WTC11 (cell line): ENCODE results near the gene SUSD6. TPM values are rescaled to one million over a fixed set of nuclear protein-coding genes. Genes with fewer than 3 reads are reported as not detected.
A peak's percentile ranks its signal among the peaks of the same experiment; 100 is the strongest.

Source experiments
- ATAC-seq: fragments of 200-7000 bp; cut with Tn5 transposase; 2 replicates; pipeline ENCODE4 v1.10.0; 2021; ENCODE audit warnings: mild to moderate bottlenecking, moderate library complexity
- CTCF ChIA-PET: fragments of 300-600 bp; sonication (Branson Sonifier 250); formaldehyde crosslinking; loops from one replicate; lab custom pipeline; 2021; ENCODE audit warnings: antibody characterized with exemption; lab: Charles Lee
- POLR2A ChIA-PET: fragments of 350-600 bp; sonication (Branson Sonifier 250); formaldehyde crosslinking; loops from one replicate; lab custom pipeline; 2021; ENCODE audit warnings: antibody characterized with exemption; lab: Charles Lee
- DNase-seq: peaks from one replicate; pipeline ENCODE4 v3.0.0; 2021; ENCODE audit warnings: low spot score
- H3K27ac Mint-ChIP-seq: 2 replicates; pipeline ENCODE4 v1.8.0; 2021; ENCODE audit warnings: mixed read lengths
- H3K27me3 Mint-ChIP-seq: 2 replicates; pipeline ENCODE4 v1.8.0; 2021; ENCODE audit warnings: low read depth, mild to moderate bottlenecking, moderate library complexity, mixed read lengths
- H3K36me3 Mint-ChIP-seq: 2 replicates; pipeline ENCODE4 v1.8.0; 2021; ENCODE audit warnings: mixed read lengths
- H3K4me1 Mint-ChIP-seq: 2 replicates; pipeline ENCODE4 v1.8.0; 2022; ENCODE audit warnings: mixed read lengths
- H3K4me3 Mint-ChIP-seq: 2 replicates; pipeline ENCODE4 v1.8.0; 2021; ENCODE audit warnings: mild to moderate bottlenecking, moderate library complexity, mixed read lengths
- H3K9me3 Mint-ChIP-seq: 2 replicates; pipeline ENCODE4 v1.8.0; 2021; ENCODE audit warnings: mixed read lengths
- AR ChIP-seq: fragments of 250-450 bp; sonication (Bioruptor Pico); IDR thresholded peaks from 2 replicates; pipeline ENCODE4 v1.9.0; 2021; ENCODE audit warnings: mild to moderate bottlenecking
- CREB1 ChIP-seq: sonication (generic); formaldehyde crosslinking; IDR thresholded peaks from 2 replicates; pipeline ENCODE4 v1.8.0; 2023; ENCODE audit warnings: mild to moderate bottlenecking, missing genetic modification reagents
- EMX1 ChIP-seq: fragments of 250-450 bp; sonication (Bioruptor Pico); IDR thresholded peaks from 2 replicates; pipeline ENCODE4 v1.8.0; 2021; ENCODE audit warnings: mild to moderate bottlenecking
- ESRRA ChIP-seq: sonication (generic); formaldehyde crosslinking; IDR thresholded peaks from 2 replicates; pipeline ENCODE4 v1.8.1; 2022; ENCODE audit warnings: mild to moderate bottlenecking, missing genetic modification reagents, borderline replicate concordance
- ETV6 ChIP-seq: sonication (generic); formaldehyde crosslinking; IDR thresholded peaks from 2 replicates; pipeline ENCODE4 v1.8.1; 2022; ENCODE audit warnings: mild to moderate bottlenecking, missing genetic modification reagents
- MXD4 ChIP-seq: fragments of 250-450 bp; sonication (Bioruptor Pico); IDR thresholded peaks from 2 replicates; pipeline ENCODE4 v1.8.0; 2021; ENCODE audit warnings: mild to moderate bottlenecking, moderate library complexity, borderline replicate concordance
- NR3C1 ChIP-seq: sonication (generic); formaldehyde crosslinking; conservative IDR thresholded peaks from 2 replicates; pipeline ENCODE4 v1.8.1; 2023; ENCODE audit warnings: low read depth, mild to moderate bottlenecking, missing genetic modification reagents
- PRRX2 ChIP-seq: fragments of 250-450 bp; sonication (Bioruptor Pico); IDR thresholded peaks from 2 replicates; pipeline ENCODE4 v1.8.0; 2021; ENCODE audit warnings: mild to moderate bottlenecking
- RELA ChIP-seq: sonication (generic); formaldehyde crosslinking; IDR thresholded peaks from 2 replicates; pipeline ENCODE4 v1.8.1; 2022; ENCODE audit warnings: missing genetic modification reagents, mild to moderate bottlenecking, borderline replicate concordance
- TCF7 ChIP-seq: sonication (generic); formaldehyde crosslinking; IDR thresholded peaks from 2 replicates; pipeline ENCODE4 v1.8.0; 2022; ENCODE audit warnings: mild to moderate bottlenecking, low read depth, missing genetic modification reagents, moderate library complexity
- TEAD1 ChIP-seq: sonication (generic); formaldehyde crosslinking; IDR thresholded peaks from 2 replicates; pipeline ENCODE4 v1.8.0; 2022; ENCODE audit warnings: mild to moderate bottlenecking, missing genetic modification reagents
- ZNF232 ChIP-seq: sonication (generic); formaldehyde crosslinking; IDR thresholded peaks from 2 replicates; pipeline ENCODE4 v1.8.0; 2022; ENCODE audit warnings: mild to moderate bottlenecking, missing genetic modification reagents
- ZNF532 ChIP-seq: fragments of 250-450 bp; sonication (Bioruptor Pico); IDR thresholded peaks from 2 replicates; pipeline ENCODE4 v1.9.0; 2021; ENCODE audit warnings: mild to moderate bottlenecking, borderline replicate concordance
- total RNA-seq: library from RNA; stranded (reverse); gene quantifications from 3 replicates; pipeline ENCODE4 v1.2.3, GENCODE V29; 2021
- TF ChIP-seq, protein P1 (sequence below): sonication (generic); formaldehyde crosslinking; IDR thresholded peaks from 2 replicates; pipeline ENCODE4 v1.8.0; 2022; ENCODE audit warnings: mild to moderate bottlenecking, missing genetic modification reagents
- TF ChIP-seq, protein P2 (sequence below): sonication (generic); formaldehyde crosslinking; IDR thresholded peaks from 2 replicates; pipeline ENCODE4 v1.8.0; 2022; ENCODE audit warnings: mild to moderate bottlenecking, missing genetic modification reagents
- TF ChIP-seq, protein P3 (sequence below): sonication (generic); formaldehyde crosslinking; IDR thresholded peaks from 2 replicates; pipeline ENCODE4 v1.8.0; 2022; ENCODE audit warnings: missing genetic modification reagents
- TF ChIP-seq, protein P4 (sequence below): fragments of 200-600 bp; IDR thresholded peaks from 2 replicates; pipeline ENCODE4 v1.8.0; 2022; ENCODE audit warnings: antibody characterized with exemption

Gene SUSD6
- total RNA-seq, 1 experiment from 2014 or later: 10.1 TPM

DNA sequence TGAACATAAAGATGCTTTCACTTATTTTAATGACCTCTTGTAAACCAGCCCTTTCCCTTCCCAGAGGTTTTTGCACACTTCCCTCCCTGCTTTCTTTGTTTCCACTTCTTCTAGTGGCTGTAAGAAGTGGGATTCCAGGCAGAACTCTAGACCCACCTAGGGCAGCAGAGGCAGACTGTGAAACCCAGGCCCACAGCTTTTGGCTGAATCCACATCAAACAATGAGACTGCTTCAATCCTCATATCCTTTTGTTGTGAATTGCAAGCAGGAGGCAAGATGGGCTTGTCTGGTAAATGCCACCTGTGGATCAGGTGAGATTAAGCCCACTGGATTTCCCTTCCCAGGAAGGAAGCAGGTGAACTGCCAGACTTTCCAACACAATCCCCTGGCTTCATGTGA, 49.5 kb upstream of the SUSD6 start:
- H3K9me3 Mint-ChIP-seq: no peaks in the 10 kb centered on the region
- ChIA-PET CTCF (interaction anchor here (0.9 to 6.6 kb wide), 6 partner anchors 10 to 58 kb away, joined by 3 to 45 read pairs (median 14); partner anchors contain the start of gene CCDC177), POLR2A (no interaction called here)
- H3K27me3 Mint-ChIP-seq: peaks cover 2% of the 10 kb centered on the region
- DNase-seq (no peak), ATAC-seq (peak; percentile 76)
- H3K4me1 Mint-ChIP-seq: peaks cover 30% of the 10 kb centered on the region
- H3K4me3 Mint-ChIP-seq: no peak overlapping the region
- peak; percentile 46; the same call in 1 of the 2 replicates for TF ChIP-seq TEAD1 (CRISPR knock-in tag)
- TF ChIP-seq EMX1 (CRISPR knock-in tag): no peak
- no peak for TF ChIP-seq TCF7 (CRISPR knock-in tag)
- 0 out of 2 replicates have a peak, but pooled peaks have one; percentile 39 for TF ChIP-seq ZNF232 (CRISPR knock-in tag)
- TF ChIP-seq, protein P1, sequence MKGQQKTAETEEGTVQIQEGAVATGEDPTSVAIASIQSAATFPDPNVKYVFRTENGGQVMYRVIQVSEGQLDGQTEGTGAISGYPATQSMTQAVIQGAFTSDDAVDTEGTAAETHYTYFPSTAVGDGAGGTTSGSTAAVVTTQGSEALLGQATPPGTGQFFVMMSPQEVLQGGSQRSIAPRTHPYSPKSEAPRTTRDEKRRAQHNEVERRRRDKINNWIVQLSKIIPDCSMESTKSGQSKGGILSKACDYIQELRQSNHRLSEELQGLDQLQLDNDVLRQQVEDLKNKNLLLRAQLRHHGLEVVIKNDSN (CRISPR knock-in tag): no peak
- TF ChIP-seq CREB1 (CRISPR knock-in tag): no peak
- no peak for TF ChIP-seq RELA (CRISPR knock-in tag)
- no peak for TF ChIP-seq NR3C1 (CRISPR knock-in tag)
- TF ChIP-seq, protein P2, sequence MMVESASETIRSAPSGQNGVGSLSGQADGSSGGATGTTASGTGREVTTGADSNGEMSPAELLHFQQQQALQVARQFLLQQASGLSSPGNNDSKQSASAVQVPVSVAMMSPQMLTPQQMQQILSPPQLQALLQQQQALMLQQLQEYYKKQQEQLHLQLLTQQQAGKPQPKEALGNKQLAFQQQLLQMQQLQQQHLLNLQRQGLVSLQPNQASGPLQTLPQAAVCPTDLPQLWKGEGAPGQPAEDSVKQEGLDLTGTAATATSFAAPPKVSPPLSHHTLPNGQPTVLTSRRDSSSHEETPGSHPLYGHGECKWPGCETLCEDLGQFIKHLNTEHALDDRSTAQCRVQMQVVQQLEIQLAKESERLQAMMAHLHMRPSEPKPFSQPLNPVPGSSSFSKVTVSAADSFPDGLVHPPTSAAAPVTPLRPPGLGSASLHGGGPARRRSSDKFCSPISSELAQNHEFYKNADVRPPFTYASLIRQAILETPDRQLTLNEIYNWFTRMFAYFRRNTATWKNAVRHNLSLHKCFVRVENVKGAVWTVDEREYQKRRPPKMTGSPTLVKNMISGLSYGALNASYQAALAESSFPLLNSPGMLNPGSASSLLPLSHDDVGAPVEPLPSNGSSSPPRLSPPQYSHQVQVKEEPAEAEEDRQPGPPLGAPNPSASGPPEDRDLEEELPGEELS: no peak
- TF ChIP-seq, protein P3, sequence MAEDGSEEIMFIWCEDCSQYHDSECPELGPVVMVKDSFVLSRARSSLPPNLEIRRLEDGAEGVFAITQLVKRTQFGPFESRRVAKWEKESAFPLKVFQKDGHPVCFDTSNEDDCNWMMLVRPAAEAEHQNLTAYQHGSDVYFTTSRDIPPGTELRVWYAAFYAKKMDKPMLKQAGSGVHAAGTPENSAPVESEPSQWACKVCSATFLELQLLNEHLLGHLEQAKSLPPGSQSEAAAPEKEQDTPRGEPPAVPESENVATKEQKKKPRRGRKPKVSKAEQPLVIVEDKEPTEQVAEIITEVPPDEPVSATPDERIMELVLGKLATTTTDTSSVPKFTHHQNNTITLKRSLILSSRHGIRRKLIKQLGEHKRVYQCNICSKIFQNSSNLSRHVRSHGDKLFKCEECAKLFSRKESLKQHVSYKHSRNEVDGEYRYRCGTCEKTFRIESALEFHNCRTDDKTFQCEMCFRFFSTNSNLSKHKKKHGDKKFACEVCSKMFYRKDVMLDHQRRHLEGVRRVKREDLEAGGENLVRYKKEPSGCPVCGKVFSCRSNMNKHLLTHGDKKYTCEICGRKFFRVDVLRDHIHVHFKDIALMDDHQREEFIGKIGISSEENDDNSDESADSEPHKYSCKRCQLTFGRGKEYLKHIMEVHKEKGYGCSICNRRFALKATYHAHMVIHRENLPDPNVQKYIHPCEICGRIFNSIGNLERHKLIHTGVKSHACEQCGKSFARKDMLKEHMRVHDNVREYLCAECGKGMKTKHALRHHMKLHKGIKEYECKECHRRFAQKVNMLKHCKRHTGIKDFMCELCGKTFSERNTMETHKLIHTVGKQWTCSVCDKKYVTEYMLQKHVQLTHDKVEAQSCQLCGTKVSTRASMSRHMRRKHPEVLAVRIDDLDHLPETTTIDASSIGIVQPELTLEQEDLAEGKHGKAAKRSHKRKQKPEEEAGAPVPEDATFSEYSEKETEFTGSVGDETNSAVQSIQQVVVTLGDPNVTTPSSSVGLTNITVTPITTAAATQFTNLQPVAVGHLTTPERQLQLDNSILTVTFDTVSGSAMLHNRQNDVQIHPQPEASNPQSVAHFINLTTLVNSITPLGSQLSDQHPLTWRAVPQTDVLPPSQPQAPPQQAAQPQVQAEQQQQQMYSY (CRISPR knock-in tag): no peak
- TF ChIP-seq ETV6 (CRISPR knock-in tag): 0 out of 2 replicates have a peak, but pooled peaks have one; percentile 18
- no peak for TF ChIP-seq ZNF532 (CRISPR knock-in tag)
- TF ChIP-seq MXD4 (CRISPR knock-in tag): no peak
- TF ChIP-seq, protein P4, sequence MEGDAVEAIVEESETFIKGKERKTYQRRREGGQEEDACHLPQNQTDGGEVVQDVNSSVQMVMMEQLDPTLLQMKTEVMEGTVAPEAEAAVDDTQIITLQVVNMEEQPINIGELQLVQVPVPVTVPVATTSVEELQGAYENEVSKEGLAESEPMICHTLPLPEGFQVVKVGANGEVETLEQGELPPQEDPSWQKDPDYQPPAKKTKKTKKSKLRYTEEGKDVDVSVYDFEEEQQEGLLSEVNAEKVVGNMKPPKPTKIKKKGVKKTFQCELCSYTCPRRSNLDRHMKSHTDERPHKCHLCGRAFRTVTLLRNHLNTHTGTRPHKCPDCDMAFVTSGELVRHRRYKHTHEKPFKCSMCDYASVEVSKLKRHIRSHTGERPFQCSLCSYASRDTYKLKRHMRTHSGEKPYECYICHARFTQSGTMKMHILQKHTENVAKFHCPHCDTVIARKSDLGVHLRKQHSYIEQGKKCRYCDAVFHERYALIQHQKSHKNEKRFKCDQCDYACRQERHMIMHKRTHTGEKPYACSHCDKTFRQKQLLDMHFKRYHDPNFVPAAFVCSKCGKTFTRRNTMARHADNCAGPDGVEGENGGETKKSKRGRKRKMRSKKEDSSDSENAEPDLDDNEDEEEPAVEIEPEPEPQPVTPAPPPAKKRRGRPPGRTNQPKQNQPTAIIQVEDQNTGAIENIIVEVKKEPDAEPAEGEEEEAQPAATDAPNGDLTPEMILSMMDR: no peak
- TF ChIP-seq ESRRA: no peak
- TF ChIP-seq PRRX2 (CRISPR knock-in tag): no peak
- TF ChIP-seq AR (CRISPR knock-in tag): no peak
- peak overlapping the region; percentile 78 for H3K27ac Mint-ChIP-seq
- no peaks in the 10 kb centered on the region for H3K36me3 Mint-ChIP-seq
